OCI-LY7 (cell line): ENCODE results near the gene CYP24A1. TPM values are rescaled to one million over a fixed set of nuclear protein-coding genes. Genes with fewer than 3 reads are reported as not detected.

Experiments used
- BruUV-seq: library from RNA; stranded (reverse); fragments of 400-500 nt; replicated peaks from 2 replicates; lab custom pipeline; 2021; lab: Mats Ljungman, UMichigan
- CTCF ChIA-PET: fragments of 300-600 bp; sonication (Branson Sonifier 250); formaldehyde crosslinking; loops from one replicate; lab custom pipeline; 2022; ENCODE audit warnings: antibody characterized with exemption; ENCODE audit not compliant: unreplicated experiment; lab: Charles Lee
- POLR2A ChIA-PET: fragments of 300-600 bp; sonication (Branson Sonifier 250); formaldehyde crosslinking; loops from one replicate; lab custom pipeline; 2022; ENCODE audit warnings: antibody characterized with exemption; lab: Charles Lee
- DNase-seq: peaks from one replicate; pipeline ENCODE4 v3.0.0-alpha.2; 2015; ENCODE audit warnings: low spot score
- H2AFZ ChIP-seq: fragments of 200-600 bp; sonication (generic), shearing (Covaris generic); 2 replicates; pipeline ENCODE4 v1.6.1; 2014; ENCODE audit warnings: mild to moderate bottlenecking, antibody characterized with exemption, low read length, moderate library complexity
- H3K27ac ChIP-seq: fragments of 200-600 bp; sonication (generic); 2 replicates; pipeline ENCODE4 v1.5.1; 2014; ENCODE audit warnings: mixed run types, low read depth, mild to moderate bottlenecking, moderate library complexity, low read length, inconsistent platforms; ENCODE audit not compliant: poor library complexity, severe bottlenecking
- H3K36me3 ChIP-seq: fragments of 200-600 bp; sonication (generic); 2 replicates; pipeline ENCODE4 v1.6.1; 2014; ENCODE audit warnings: mild to moderate bottlenecking, antibody characterized with exemption, low read length, moderate library complexity, mixed read lengths; ENCODE audit not compliant: insufficient read depth
- H3K4me1 ChIP-seq: fragments of 200-600 bp; sonication (generic); 2 replicates; pipeline ENCODE4 v1.5.1; 2014; ENCODE audit warnings: mild to moderate bottlenecking, low read length; ENCODE audit not compliant: insufficient read depth, poor library complexity, severe bottlenecking
- H3K4me2 ChIP-seq: fragments of 200-600 bp; sonication (generic); 2 replicates; pipeline ENCODE4 v1.6.1; 2014; ENCODE audit warnings: mild to moderate bottlenecking, low read length
- H3K4me3 ChIP-seq: fragments of 200-600 bp; sonication (generic); 2 replicates; pipeline ENCODE4 v1.5.1; 2014; ENCODE audit warnings: mild to moderate bottlenecking, low read depth, low read length; ENCODE audit not compliant: poor library complexity, severe bottlenecking
- H3K79me2 ChIP-seq: fragments of 200-600 bp; sonication (generic); 2 replicates; pipeline ENCODE4 v1.6.1; 2016; ENCODE audit warnings: low read depth, mild to moderate bottlenecking, low read length, moderate library complexity, mixed read lengths; ENCODE audit not compliant: insufficient read depth
- H3K9me2 ChIP-seq: fragments of 200-600 bp; sonication (generic); 2 replicates; pipeline ENCODE4 v1.6.1; 2016; ENCODE audit warnings: mild to moderate bottlenecking, low read length, mixed read lengths; ENCODE audit not compliant: insufficient read depth
- H3K9me3 ChIP-seq: fragments of 200-600 bp; sonication (generic); 2 replicates; pipeline ENCODE4 v1.6.1; 2014; ENCODE audit warnings: mild to moderate bottlenecking, mixed run types, low read length, mixed read lengths
- H4K20me1 ChIP-seq: fragments of 200-600 bp; sonication (generic); 2 replicates; pipeline ENCODE4 v1.6.1; 2014; ENCODE audit warnings: mild to moderate bottlenecking, antibody characterized with exemption, low read length, moderate library complexity, mixed read lengths; ENCODE audit not compliant: insufficient read depth
- CTCF ChIP-seq: fragments of 200-600 bp; sonication (generic); conservative IDR thresholded peaks from 2 replicates; pipeline ENCODE4 v1.5.1; 2014; ENCODE audit warnings: mild to moderate bottlenecking, antibody characterized with exemption, low read length, moderate library complexity, mixed read lengths
- EZH2phosphoT487 ChIP-seq: fragments of 200-600 bp; sonication (generic); IDR thresholded peaks from 2 replicates; pipeline ENCODE4 v1.6.1; 2018; ENCODE audit warnings: low read depth, borderline replicate concordance, mild to moderate bottlenecking, mixed run types, antibody characterized with exemption, low read length, moderate library complexity, mixed read lengths
- intact Hi-C: fragments of 100-400 bp; cut with micrococcal nuclease; formaldehyde crosslinking; loops from one replicate; pipeline ENCODE4 v1.10.0; 2022; ENCODE audit not compliant: unreplicated experiment
- total RNA-seq, 2 experiments: library from RNA; depleted of rRNA in 1 of 2; stranded (reverse); fragments of >200 nt in 1 of 2; shearing (Covaris generic) in 1 of 2; gene quantifications; 2 replicates each; pipeline ENCODE4 v1.2.3, GENCODE V29; 2014 to 2022

The CYP24A1 gene
- total RNA-seq, 2 experiments from 2014 or later, result not detected

GRCh38 chr20:54103762-54104600 is 69.8 kb downstream of the CYP24A1 start:
- Histone ChIP-seq H3K9me2 (no peaks in the 10 kb centered on the region), H3K79me2 (no peaks in the 10 kb centered on the region), H3K27ac (no peak overlapping the region), H2AFZ (no peak overlapping the region; the same call in 1 of the 2 replicates), H4K20me1 (no peaks in the 10 kb centered on the region), H3K9me3 (no peaks in the 10 kb centered on the region), H3K4me3 (no peak overlapping the region), H3K36me3 (no peaks in the 10 kb centered on the region), H3K4me1 (no peaks in the 10 kb centered on the region), H3K4me2 (no peak overlapping the region)
- ChIA-PET POLR2A (interaction anchor here (0.6 to 1.5 kb wide), 3 partner anchors 8 to 22 kb away, joined by 3 to 4 read pairs (median 3); no protein-coding TSS in a partner anchor), CTCF (interaction anchor here (1.6 kb wide), 1 partner anchor 96 kb away, joined by 8 read pairs; no protein-coding TSS in a partner anchor)
- DNase-seq, result no peak
- intact Hi-C loops, result no loop called here
- no peak for TF ChIP-seq EZH2phosphoT487
- TF ChIP-seq CTCF, result peak; percentile 53; the same call in 1 of the 2 replicates
- BruUV-seq, result no TSS peak

Other genes starting within 250 kb of the CYP24A1 start
- gene BCAS1, start 103.4 kb downstream of the CYP24A1 start, total RNA-seq (2014; rRNA removed; shearing (Covaris generic)), result 0.16 and 0.51 TPM in 2 replicates
- gene BCAS1, start 103.4 kb downstream of the CYP24A1 start, total RNA-seq (2022), result 0.19 and 0.26 TPM in 2 replicates
- 40.7 and 52.5 TPM in 2 replicates for gene PFDN4, start 34.1 kb upstream of the CYP24A1 start, total RNA-seq (2014; rRNA removed; shearing (Covaris generic))
- gene PFDN4, start 34.1 kb upstream of the CYP24A1 start, total RNA-seq (2022), result 29.7 and 36.8 TPM in 2 replicates